H1 (cell line): ENCODE data around the gene L3MBTL2. TPM values are rescaled to one million over a fixed set of nuclear protein-coding genes. Genes with fewer than 3 reads are reported as not detected.

Experiments used
- CTCF ChIA-PET: fragments of 300-600 bp; sonication (Branson Sonifier 250); formaldehyde crosslinking; loops from one replicate; lab custom pipeline; 2021; ENCODE audit not compliant: partially characterized antibody; lab: Charles Lee
- POLR2A ChIA-PET: fragments of 300-600 bp; sonication (Branson Sonifier 250); formaldehyde crosslinking; loops from one replicate; lab custom pipeline; 2021; ENCODE audit warnings: inconsistent platforms; ENCODE audit not compliant: partially characterized antibody; lab: Charles Lee
- DNase-seq, 2 experiments: peaks; one replicate each; pipeline versions ENCODE4 v3.0.0 to v3.0.0-alpha.2; 2010 to 2022; ENCODE audit warnings: low spot score in 2 of 2, low read depth in 1 of 2, mixed read lengths in 1 of 2
- FAIRE-seq: peaks from 2 replicates; lab custom pipeline; 2011; peaks lifted over from hg19 to GRCh38; lab: Jason Lieb, UNC
- H2AFZ ChIP-seq: 2 replicates; pipeline ENCODE4 v1.8.1; 2012; ENCODE audit warnings: low read length, inconsistent platforms
- H2AK5ac ChIP-seq: 2 replicates; pipeline ENCODE4 v1.6.1; 2013; ENCODE audit warnings: low read depth, low read length
- H2BK120ac ChIP-seq: replicated peaks from 2 replicates; pipeline ENCODE3; 2013; ENCODE audit warnings: low read depth, low read length, inconsistent platforms
- H2BK12ac ChIP-seq: 2 replicates; pipeline ENCODE4 v1.6.1; 2013; ENCODE audit warnings: low read depth, low read length
- H2BK15ac ChIP-seq: 2 replicates; pipeline ENCODE4 v1.6.1; 2013; ENCODE audit warnings: low read length
- H2BK20ac ChIP-seq: 2 replicates; pipeline ENCODE4 v1.6.1; 2013; ENCODE audit warnings: low read length
- H2BK5ac ChIP-seq: 2 replicates; pipeline ENCODE4 v1.6.1; 2013; ENCODE audit warnings: low read depth, low read length
- H3K14ac ChIP-seq: 2 replicates; pipeline ENCODE4 v1.6.1; 2013; ENCODE audit warnings: inconsistent platforms; ENCODE audit not compliant: insufficient read length
- H3K18ac ChIP-seq: 2 replicates; pipeline ENCODE4 v1.6.1; 2013; ENCODE audit warnings: low read length; ENCODE audit errors: extremely low read depth
- H3K23ac ChIP-seq: 2 replicates; pipeline ENCODE4 v1.6.1; 2013; ENCODE audit warnings: inconsistent platforms; ENCODE audit not compliant: insufficient read length
- H3K23me2 ChIP-seq: 2 replicates; pipeline ENCODE4 v1.6.1; 2013; ENCODE audit warnings: low read depth, low read length
- H3K27ac ChIP-seq: 2 replicates; pipeline ENCODE4 v1.6.1; 2011; ENCODE audit warnings: low read depth, low read length, inconsistent platforms
- H3K27me3 ChIP-seq, 4 experiments: replicated peaks in 1 of 4; 1 replicate in 1 of 4; 2 replicates in 3 of 4; pipeline versions ENCODE4 v1.6.1 to v1.8.1; 2011 to 2013; ENCODE audit warnings: low read length in 3 of 4, mild to moderate bottlenecking in 3 of 4, inconsistent platforms in 2 of 4, mixed read lengths in 2 of 4, moderate library complexity in 1 of 4; ENCODE audit not compliant: control insufficient read depth in 3 of 4, insufficient read depth in 3 of 4; ENCODE audit errors: extremely low read depth in 1 of 4
- H3K36me3 ChIP-seq, 4 experiments: 2 replicates each; pipeline versions ENCODE4 v1.6.1 to v1.8.1; 2011 to 2013; ENCODE audit warnings: mild to moderate bottlenecking in 4 of 4, low read length in 3 of 4, moderate library complexity in 2 of 4, control low read depth in 1 of 4, inconsistent platforms in 1 of 4; ENCODE audit not compliant: insufficient read depth in 4 of 4, control insufficient read depth in 2 of 4
- H3K4ac ChIP-seq: replicated peaks from 2 replicates; pipeline ENCODE3; 2013; ENCODE audit warnings: low read length, low read depth, mixed read lengths, inconsistent platforms; ENCODE audit not compliant: insufficient read length
- H3K4me1 ChIP-seq, 4 experiments: replicated peaks in 1 of 4; 1 replicate in 1 of 4; 2 replicates in 3 of 4; pipeline versions ENCODE4 v1.6.1 to v1.8.1; 2011 to 2013; ENCODE audit warnings: low read length in 3 of 4, inconsistent platforms in 2 of 4, mixed read lengths in 1 of 4; ENCODE audit not compliant: insufficient read depth in 4 of 4, control insufficient read depth in 3 of 4
- H3K4me2 ChIP-seq, 2 experiments: 2 replicates each; pipeline versions ENCODE4 v1.6.1 to v1.8.1; 2011 to 2013; ENCODE audit warnings: low read depth in 2 of 2, low read length in 2 of 2, control low read depth in 1 of 2, inconsistent platforms in 1 of 2, mild to moderate bottlenecking in 1 of 2; ENCODE audit not compliant: insufficient read depth in 1 of 2
- H3K4me3 ChIP-seq, 4 experiments: fragments of 200-600, 300-600 bp in 1 of 4; sonication (generic), shearing (Covaris generic), sonication (Bioruptor Twin) in 1 of 4; 2 replicates each; pipeline versions ENCODE4 v1.5.1 to v1.8.1; 2011 to 2016; ENCODE audit warnings: low read length in 4 of 4, low read depth in 3 of 4, control low read depth in 2 of 4, inconsistent platforms in 2 of 4, mild to moderate bottlenecking in 2 of 4, mixed read lengths in 1 of 4, moderate library complexity in 1 of 4; ENCODE audit not compliant: insufficient read depth in 2 of 4; ENCODE audit errors: extremely low read depth in 1 of 4
- H3K56ac ChIP-seq: replicated peaks from 2 replicates; pipeline ENCODE3; 2013; ENCODE audit warnings: low read depth, mild to moderate bottlenecking, mixed read lengths, low read length, inconsistent platforms; ENCODE audit not compliant: insufficient read length
- H3K79me1 ChIP-seq: 2 replicates; pipeline ENCODE4 v1.6.1; 2013; ENCODE audit warnings: low read depth, low read length, control low read depth
- H3K79me2 ChIP-seq, 2 experiments: 2 replicates each; pipeline versions ENCODE4 v1.6.1 to v1.8.1; 2012 to 2013; ENCODE audit warnings: low read length in 2 of 2, mild to moderate bottlenecking in 2 of 2, inconsistent platforms in 1 of 2; ENCODE audit not compliant: insufficient read depth in 2 of 2, control insufficient read depth in 1 of 2
- H3K9ac ChIP-seq, 4 experiments: replicated peaks in 1 of 4; 1 replicate in 1 of 4; 2 replicates in 3 of 4; pipeline versions ENCODE4 v1.6.1 to v1.8.1; 2011 to 2013; ENCODE audit warnings: low read depth in 3 of 4, low read length in 3 of 4, control low read depth in 2 of 4, mild to moderate bottlenecking in 2 of 4, moderate library complexity in 2 of 4, inconsistent platforms in 1 of 4; ENCODE audit errors: extremely low read depth in 1 of 4
- H3K9me3 ChIP-seq, 2 experiments: 2 replicates each; pipeline versions ENCODE4 v1.6.1 to v1.8.1; 2012 to 2013; ENCODE audit warnings: mild to moderate bottlenecking in 2 of 2, moderate library complexity in 2 of 2, control low read depth in 1 of 2, inconsistent platforms in 1 of 2, low read depth in 1 of 2, low read length in 1 of 2, mixed read lengths in 1 of 2; ENCODE audit not compliant: insufficient read depth in 2 of 2
- H4K20me1 ChIP-seq, 2 experiments: replicated peaks in 1 of 2; 2 replicates each; pipeline versions ENCODE3 to v1.8.1; 2011 to 2013; ENCODE audit warnings: inconsistent platforms in 2 of 2, low read length in 2 of 2, mild to moderate bottlenecking in 1 of 2; ENCODE audit not compliant: insufficient read depth in 2 of 2, control insufficient read depth in 1 of 2
- H4K5ac ChIP-seq: 2 replicates; pipeline ENCODE4 v1.6.1; 2013; ENCODE audit warnings: low read length, low read depth, mixed read lengths, inconsistent platforms; ENCODE audit not compliant: insufficient read length
- H4K8ac ChIP-seq: 2 replicates; pipeline ENCODE4 v1.8.0; 2013; ENCODE audit warnings: mild to moderate bottlenecking, moderate library complexity, low read length, inconsistent platforms; ENCODE audit not compliant: insufficient read depth; ENCODE audit errors: extremely low read depth
- H4K91ac ChIP-seq: replicated peaks from 2 replicates; pipeline ENCODE3; 2013; ENCODE audit warnings: low read length, mixed read lengths, inconsistent platforms; ENCODE audit not compliant: insufficient read length
- BACH1 ChIP-seq: IDR thresholded peaks from 2 replicates; pipeline ENCODE4 v1.6.1; 2012; ENCODE audit warnings: low read length, improper control_type of control experiment
- GTF2F1 ChIP-seq: IDR thresholded peaks from 2 replicates; pipeline ENCODE4 v1.6.1; 2012; ENCODE audit warnings: low read depth, low read length, improper control_type of control experiment, borderline replicate concordance
- JUN ChIP-seq: IDR thresholded peaks from 2 replicates; pipeline ENCODE4 v1.6.1; 2011; ENCODE audit warnings: low read depth, mild to moderate bottlenecking, improper control_type of control experiment, low read length
- KDM1A ChIP-seq: fragments of 200-600, 300-600 bp; sonication (generic); IDR thresholded peaks from 2 replicates; pipeline ENCODE4 v1.7.1; 2016; ENCODE audit warnings: mild to moderate bottlenecking, low read length, borderline replicate concordance
- WGBS, 2 experiments: shearing (Covaris generic) in 1 of 2; methylation state at CpG; one replicate each; pipeline versions ENCODE4 v1.1.6 to v1.1.7; 2013 to 2015; ENCODE audit warnings: low lambda C conversion rate in 2 of 2, mixed read lengths in 2 of 2, inconsistent platforms in 1 of 2, low coverage in 1 of 2, missing lambda C conversion rate in 1 of 2; ENCODE audit not compliant: insufficient replicate concordance in 2 of 2, insufficient coverage in 1 of 2, insufficient read length in 1 of 2; ENCODE audit errors: extremely low coverage in 1 of 2, missing lambda C conversion rate in 1 of 2; 5-methylcytosine and 5-hydroxymethylcytosine counted together
- polyA plus RNA-seq, 7 experiments: library from polyadenylated mRNA; depleted of rRNA in 3 of 7; stranded (reverse) in 5 of 7; unstranded in 2 of 7; fragments of >200 nt in 5 of 7; fragments of 200-250 nt in 2 of 7; gene quantifications; 1 replicate in 5 of 7; 2 replicates in 1 of 7; 4 replicates in 1 of 7; pipeline versions ENCODE4 v1.2.1 to v1.2.3, GENCODE V29; 2011 to 2013; ENCODE audit warnings: missing spikeins in 2 of 7, mixed read lengths in 2 of 7
- total RNA-seq: library from RNA; stranded (reverse); fragmentation: NEBNext Ultra II Directional; extraction: Animal tissue kit (Norgen Biotek cat#: 25700); gene quantifications from 2 replicates; pipeline ENCODE4 v1.2.1, GENCODE V29; 2021
- TF ChIP-seq, protein P1 (sequence below): IDR thresholded peaks from 2 replicates; pipeline ENCODE4 v1.6.1; 2011; ENCODE audit warnings: low read length, improper control_type of control experiment

L3MBTL2 gene
- total and polyA plus RNA-seq, 2 of the 8 experiments (the other 6 are each of a cell fraction or from before 2014, with no cell fraction given): 23.9 to 24.9 TPM

- Histone ChIP-seq H3K18ac (no peak overlapping the region), H4K91ac (no peak overlapping the region), H3K4me3 (no peak overlapping the region), H3K9ac (no peak overlapping the region), H4K5ac (no peak overlapping the region), H3K4me2 (no peak overlapping the region), H3K27ac (no peak overlapping the region), H3K56ac (no peak overlapping the region), H2BK120ac (no peak overlapping the region), H3K9me3 (no peaks in the 10 kb centered on the region), H2BK12ac (no peak overlapping the region), H3K23ac (no peak overlapping the region), H3K4me1 (peaks cover 0 to 4% (median under 1%) of the 10 kb centered on the region in 4 experiments; a peak in 2 of 7 replicates), H4K20me1 (peaks cover 8 to 14% of the 10 kb centered on the region in 2 experiments), H2AK5ac (no peak overlapping the region), H2AFZ (no peak overlapping the region), H2BK5ac (no peak overlapping the region), H3K23me2 (no peaks in the 10 kb centered on the region), H3K14ac (no peak overlapping the region), H3K79me2 (no peaks in the 10 kb centered on the region), H3K79me1 (peaks cover 8% of the 10 kb centered on the region), H3K27me3 (no peaks in the 10 kb centered on the region), H2BK20ac (no peak overlapping the region), H4K8ac (0 out of 2 replicates have a peak overlapping the region, but pooled peaks have one; percentile 15), H3K4ac (no peak overlapping the region), H3K36me3 (peaks cover 57 to 95% (median 75%) of the 10 kb centered on the region in 4 experiments), H2BK15ac (no peak overlapping the region)
- POLR2A ChIA-PET: interaction anchor here (0.8 to 4.7 kb wide), 12 partner anchors 8 to 188 kb away, joined by 3 to 28 read pairs (median 6); partner anchors contain the start of genes RANGAP1, TEF and TOB2
- CTCF ChIA-PET: interaction anchor here (0.7 to 3.2 kb wide), 5 partner anchors 10 to 335 kb away, joined by 3 to 11 read pairs (median 5); no protein-coding TSS in a partner anchor
- WGBS, 2 experiments: 91% methylated on average over 11 of the region's 11 CpGs; no CpG with 5 or more reads in 1 of the 2 experiments
- no peak for DNase-seq
- no peak for TF ChIP-seq JUN
- no peak for TF ChIP-seq KDM1A
- no peak for TF ChIP-seq GTF2F1
- TF ChIP-seq, protein P1, sequence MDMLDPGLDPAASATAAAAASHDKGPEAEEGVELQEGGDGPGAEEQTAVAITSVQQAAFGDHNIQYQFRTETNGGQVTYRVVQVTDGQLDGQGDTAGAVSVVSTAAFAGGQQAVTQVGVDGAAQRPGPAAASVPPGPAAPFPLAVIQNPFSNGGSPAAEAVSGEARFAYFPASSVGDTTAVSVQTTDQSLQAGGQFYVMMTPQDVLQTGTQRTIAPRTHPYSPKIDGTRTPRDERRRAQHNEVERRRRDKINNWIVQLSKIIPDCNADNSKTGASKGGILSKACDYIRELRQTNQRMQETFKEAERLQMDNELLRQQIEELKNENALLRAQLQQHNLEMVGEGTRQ: no peak
- TF ChIP-seq BACH1: no peak
- FAIRE-seq: no peak
Observed at GRCh38 chr22:41257696-41258095, 52.6 kb downstream of the L3MBTL2 start.
